K562 (cell line): ENCODE measurements around the gene ZBTB32. TPM values are rescaled to one million over a fixed set of nuclear protein-coding genes. Genes with fewer than 3 reads are reported as not detected.

Experiments used
- ARID2 ChIP-seq: fragments of 450-650 bp; IDR thresholded peaks from 2 replicates; pipeline ENCODE4 v1.6.1; 2017; ENCODE audit warnings: antibody characterized with exemption, mild to moderate bottlenecking
- BCLAF1 ChIP-seq, 2 experiments: fragments of 450-650 bp in 1 of 2; IDR thresholded peaks; 2 replicates each; pipeline ENCODE4 v1.6.1; 2011 to 2017; ENCODE audit warnings: low read depth in 2 of 2, antibody characterized with exemption in 1 of 2, borderline replicate concordance in 1 of 2, low read length in 1 of 2, mild to moderate bottlenecking in 1 of 2, mixed read lengths in 1 of 2; ENCODE audit not compliant: control insufficient read depth in 1 of 2
- ETS1 ChIP-seq: conservative IDR thresholded peaks from 2 replicates; pipeline ENCODE4 v1.6.1; 2011; ENCODE audit warnings: low read depth, mild to moderate bottlenecking, low read length; ENCODE audit not compliant: control insufficient read depth
- LEF1 ChIP-seq: fragments of 450-650 bp; IDR thresholded peaks from 2 replicates; pipeline ENCODE4 v1.6.1; 2016; ENCODE audit warnings: mild to moderate bottlenecking
- PYGO2 ChIP-seq: fragments of 450-650 bp; IDR thresholded peaks from 2 replicates; pipeline ENCODE4 v1.6.1; 2016; ENCODE audit warnings: mild to moderate bottlenecking, missing genetic modification characterization, moderate library complexity, missing compliant biosample characterization
- REST ChIP-seq, 2 experiments: fragments of 450-650 bp; formaldehyde crosslinking in 1 of 2; IDR thresholded peaks; 2 replicates each; pipeline versions ENCODE4 v1.4.0 to v1.6.1; 2014 to 2020; ENCODE audit warnings: mild to moderate bottlenecking in 2 of 2, borderline replicate concordance in 1 of 2, low read depth in 1 of 2
- SETDB1 ChIP-seq: IDR thresholded peaks from one replicate; pipeline ENCODE4 v1.6.1; 2012; ENCODE audit warnings: low read length, control low read depth, inconsistent platforms
- TCF7 ChIP-seq: sonication (generic); IDR thresholded peaks from 2 replicates; pipeline ENCODE4 v1.6.1; 2016; ENCODE audit warnings: antibody characterized with exemption, borderline replicate concordance
- ZKSCAN1 ChIP-seq: fragments of 150-350 bp; IDR thresholded peaks from 2 replicates; pipeline ENCODE4 v1.6.1; 2016; ENCODE audit warnings: low read depth, low read length
- ZNF133 ChIP-seq: fragments of 250-450 bp; sonication (Bioruptor Pico); IDR thresholded peaks from 2 replicates; pipeline ENCODE4 v1.4.0; 2020; ENCODE audit warnings: mild to moderate bottlenecking
- ZNF583 ChIP-seq: fragments of 250-450 bp; sonication (Bioruptor Pico); IDR thresholded peaks from 2 replicates; pipeline ENCODE4 v1.4.0; 2020
- ZNF639 ChIP-seq, 2 experiments: fragments of 200-800 bp in 1 of 2; sonication (Bioruptor generic) in 1 of 2; sonication (generic) in 1 of 2; formaldehyde crosslinking in 1 of 2; IDR thresholded peaks in 1 of 2; conservative IDR thresholded peaks in 1 of 2; 2 replicates each; pipeline versions ENCODE4 v1.5.0 to v1.6.1; 2016 to 2020; ENCODE audit warnings: missing compliant biosample characterization in 1 of 2, missing genetic modification characterization in 1 of 2, missing genetic modification reagents in 1 of 2
- polyA plus RNA-seq, 8 experiments: library from polyadenylated mRNA; depleted of rRNA in 4 of 8; stranded (reverse) in 5 of 8; unstranded in 3 of 8; fragments of >200 nt; fragmentation: Nextera tagmentation in 2 of 8; fragmentation: Illumina TruSeq in 1 of 8; extraction: Ambion mirVana in 2 of 8; extraction: Trizol in 1 of 8; gene quantifications; 2 replicates each; pipeline versions ENCODE4 v1.2.1 to v1.2.3, GENCODE V29; 2011 to 2014; ENCODE audit warnings: inconsistent platforms in 1 of 8, missing spikeins in 1 of 8
- total RNA-seq, 7 experiments: library from RNA; depleted of rRNA in 6 of 7; stranded (reverse); fragments of >200 nt in 6 of 7; fragmentation: Illumina TruSeq in 2 of 7; extraction: Trizol in 2 of 7; gene quantifications; 2 replicates each; pipeline versions ENCODE4 v1.2.1 to v1.2.3, GENCODE V29; 2011 to 2021; ENCODE audit warnings: low replicate concordance in 1 of 7

The ZBTB32 gene
- total and polyA plus RNA-seq, 9 of the 15 experiments (the other 6 are each of a cell fraction or from before 2014, with no cell fraction given): 0.20 TPM; not detected in 8

GRCh38 chr19:35693835-35694599 lies 10.3 kb upstream of the ZBTB32 start (continued):
- TF ChIP-seq ZNF639 (CRISPR knock-in tag; conservative IDR thresholded peaks at IDR 0.05 in 1 of 2, IDR thresholded peaks at IDR 0.05 in 1 of 2): no peak
- no peak for TF ChIP-seq ZNF133 (CRISPR knock-in tag)
- peak; percentile 93 for TF ChIP-seq REST (IDR thresholded peaks at IDR 0.05; ENCODE audit: borderline replicate concordance)
- TF ChIP-seq REST (CRISPR knock-in tag; IDR thresholded peaks at IDR 0.05; ENCODE audit: low read depth): no peak
- TF ChIP-seq PYGO2: no peak
- TF ChIP-seq ETS1: no peak
- TF ChIP-seq BCLAF1 (IDR thresholded peaks at IDR 0.05; ENCODE audit: borderline replicate concordance in 1 of 2, control insufficient read depth in 1 of 2, low read depth in 2 of 2, low read length in 1 of 2): no peak
- 0 out of 2 replicates have a peak, but pooled peaks have one; percentile 20 for TF ChIP-seq ZKSCAN1
- TF ChIP-seq ZNF583 (CRISPR knock-in tag): no peak
- no peak for TF ChIP-seq SETDB1
- TF ChIP-seq TCF7: 0 out of 2 replicates have a peak, but pooled peaks have one; percentile 43
- TF ChIP-seq ARID2: peak; percentile 87
- TF ChIP-seq LEF1: 0 out of 2 replicates have a peak, but pooled peaks have one; percentile 25
